Loucy (cell line): Measurements from ENCODE around the gene CRTAC1.

ENCODE experiments used
- EZH2phosphoT487 ChIP-seq: fragments of 200-600 bp; IDR thresholded peaks from 2 replicates; pipeline ENCODE4 v1.6.1; 2018; ENCODE audit warnings: antibody characterized with exemption, mild to moderate bottlenecking, moderate library complexity, borderline replicate concordance
- TF ChIP-seq, protein P1 (sequence below): fragments of 200-600 bp; sonication (generic); conservative IDR thresholded peaks from 2 replicates; pipeline ENCODE4 v1.5.1; 2014; ENCODE audit warnings: mild to moderate bottlenecking, antibody characterized with exemption, low read length

DNA sequence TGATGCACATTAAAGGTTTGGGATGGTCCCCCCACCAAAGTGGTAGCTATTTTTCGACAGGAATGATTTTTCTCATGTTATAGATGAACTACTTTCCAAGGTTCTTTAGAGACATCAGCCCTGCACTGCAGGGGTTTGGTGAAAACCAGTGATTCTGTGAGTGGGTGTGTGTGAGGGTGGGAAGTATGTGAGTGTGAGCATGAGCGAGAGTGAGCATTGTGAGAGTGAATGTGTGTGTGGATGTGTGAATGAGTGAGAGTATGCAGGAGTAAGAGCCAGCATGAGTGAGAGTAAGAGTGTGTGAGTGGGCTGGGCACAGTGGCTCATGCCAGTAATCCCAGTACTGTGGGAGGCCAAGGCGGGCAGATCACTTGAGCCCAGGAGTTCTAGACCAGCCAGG is 105.7 kb downstream of the CRTAC1 start:
- TF ChIP-seq, protein P1, sequence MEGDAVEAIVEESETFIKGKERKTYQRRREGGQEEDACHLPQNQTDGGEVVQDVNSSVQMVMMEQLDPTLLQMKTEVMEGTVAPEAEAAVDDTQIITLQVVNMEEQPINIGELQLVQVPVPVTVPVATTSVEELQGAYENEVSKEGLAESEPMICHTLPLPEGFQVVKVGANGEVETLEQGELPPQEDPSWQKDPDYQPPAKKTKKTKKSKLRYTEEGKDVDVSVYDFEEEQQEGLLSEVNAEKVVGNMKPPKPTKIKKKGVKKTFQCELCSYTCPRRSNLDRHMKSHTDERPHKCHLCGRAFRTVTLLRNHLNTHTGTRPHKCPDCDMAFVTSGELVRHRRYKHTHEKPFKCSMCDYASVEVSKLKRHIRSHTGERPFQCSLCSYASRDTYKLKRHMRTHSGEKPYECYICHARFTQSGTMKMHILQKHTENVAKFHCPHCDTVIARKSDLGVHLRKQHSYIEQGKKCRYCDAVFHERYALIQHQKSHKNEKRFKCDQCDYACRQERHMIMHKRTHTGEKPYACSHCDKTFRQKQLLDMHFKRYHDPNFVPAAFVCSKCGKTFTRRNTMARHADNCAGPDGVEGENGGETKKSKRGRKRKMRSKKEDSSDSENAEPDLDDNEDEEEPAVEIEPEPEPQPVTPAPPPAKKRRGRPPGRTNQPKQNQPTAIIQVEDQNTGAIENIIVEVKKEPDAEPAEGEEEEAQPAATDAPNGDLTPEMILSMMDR = no peak
- no peak for TF ChIP-seq EZH2phosphoT487
